ENCODE data around the gene BOC. TPM values are rescaled to one million over a fixed set of nuclear protein-coding genes. Genes with fewer than 3 reads are reported as not detected.

The BOC gene
- total and polyA plus RNA-seq, 2 donors (not counting 3 experiments of a cell fraction or from before 2014, with no cell fraction given), result 0.07 TPM; not detected in 1

GRCh38 chr3:113271594-113272384 is 60.4 kb downstream of the BOC start:
- FAIRE-seq, result no peak
- DNase-seq (ENCODE audit: low read depth, low spot score), result no peak
- no peak overlapping the region for H2AFZ ChIP-seq (ENCODE audit: low read depth, low read length)
- no peaks in the 10 kb centered on the region for H3K79me2 ChIP-seq (ENCODE audit: control insufficient read depth, insufficient read depth, low read length)
- H3K9me3 ChIP-seq (replicated peaks; ENCODE audit: control insufficient read depth, insufficient read depth, low read length), result no peaks in the 10 kb centered on the region
- ChIA-PET CTCF (interaction anchor here (0.9 kb wide), 1 partner anchor 17 kb away, joined by 3 read pairs; no protein-coding TSS in a partner anchor), POLR2A (no interaction called here)
- H4K20me1 ChIP-seq (replicated peaks; ENCODE audit: control insufficient read depth, extremely low read depth, insufficient read depth, low read length), result no peaks in the 10 kb centered on the region
- H3K4me1 ChIP-seq (ENCODE audit: control insufficient read depth, extremely low read depth, insufficient read depth, low read length), result peaks cover 5% of the 10 kb centered on the region
- no peak overlapping the region for H3K9ac ChIP-seq (replicated peaks; ENCODE audit: extremely low read depth, insufficient read depth, low read length)
- peaks cover 0 to 2% of the 10 kb centered on the region in 2 experiments for H3K27me3 ChIP-seq (ENCODE audit: control insufficient read depth in 2 of 2, insufficient read depth in 2 of 2, low read length in 2 of 2)
- no peak overlapping the region for H3K4me2 ChIP-seq (ENCODE audit: insufficient read depth, low read length)
- no peaks in the 10 kb centered on the region for H3K9me1 ChIP-seq (replicated peaks; ENCODE audit: control insufficient read depth, extremely low read depth, insufficient read depth, low read length)
- dilution Hi-C loops (cut with MboI; ENCODE audit: extremely low pct_ligation_motif_present, low sequenced_read_pairs), result no loop called here
- TF ChIP-seq CTCF (IDR thresholded peaks at IDR 0.05; ENCODE audit: extremely low read depth in 1 of 2, insufficient read depth in 1 of 2, low read depth in 1 of 2, low read length in 2 of 2) (no peak), POLR2AphosphoS5 (IDR thresholded peaks at IDR 0.05; ENCODE audit: insufficient read depth, low read depth, low read length) (no peak), EZH2 (IDR thresholded peaks at IDR 0.05; ENCODE audit: borderline replicate concordance, low read depth, low read length, severe bottlenecking) (no peak), GATA2 (IDR thresholded peaks at IDR 0.05; ENCODE audit: insufficient read depth, insufficient read length, low read depth, low read length) (no peak), POLR2A (IDR thresholded peaks at IDR 0.05; ENCODE audit: low read depth, low read length) (no peak), FOS (IDR thresholded peaks at IDR 0.05; ENCODE audit: borderline replicate concordance, insufficient read depth, low read length) (no peak), MAX (IDR thresholded peaks at IDR 0.05; ENCODE audit: insufficient read depth, insufficient read length) (no peak), JUN (IDR thresholded peaks at IDR 0.05; ENCODE audit: borderline replicate concordance, insufficient read depth, insufficient read length, low read depth) (no peak), MYC (IDR thresholded peaks at IDR 0.05; ENCODE audit: low read depth, low read length) (no peak)
- no peak overlapping the region for H3K4me3 ChIP-seq (replicated peaks in 1 of 3; ENCODE audit: insufficient read depth in 1 of 3, low read depth in 1 of 3, low read length in 3 of 3)
- intact Hi-C loops (cut with micrococcal nuclease), result no loop called here
- H3K27ac ChIP-seq (ENCODE audit: insufficient read depth, low read depth, low read length), result no peak overlapping the region
- no TSS peak for BruUV-seq (replicated peaks)
- no peaks in the 10 kb centered on the region for H3K36me3 ChIP-seq (ENCODE audit: control insufficient read depth in 2 of 2, extremely low read depth in 1 of 2, insufficient read depth in 2 of 2, low read length in 2 of 2)

Measured in endothelial cell of umbilical vein (primary cell).